OCI-LY1 (cell line): ENCODE results near the gene SYNPO2.

ENCODE experiments used
- EZH2 ChIP-seq: fragments of 200-600 bp; sonication (generic), shearing (Covaris generic); IDR thresholded peaks from 2 replicates; pipeline ENCODE4 v1.8.0; 2017; ENCODE audit warnings: borderline replicate concordance, mixed run types, mild to moderate bottlenecking, antibody characterized with exemption, low read length, moderate library complexity, mixed read lengths
- TF ChIP-seq, protein P1 (sequence below): fragments of 200-600 bp; sonication (generic), shearing (Covaris generic); IDR thresholded peaks from 2 replicates; pipeline ENCODE4 v1.5.1; 2017; ENCODE audit warnings: mild to moderate bottlenecking, antibody characterized with exemption, low read length, moderate library complexity, mixed read lengths

DNA sequence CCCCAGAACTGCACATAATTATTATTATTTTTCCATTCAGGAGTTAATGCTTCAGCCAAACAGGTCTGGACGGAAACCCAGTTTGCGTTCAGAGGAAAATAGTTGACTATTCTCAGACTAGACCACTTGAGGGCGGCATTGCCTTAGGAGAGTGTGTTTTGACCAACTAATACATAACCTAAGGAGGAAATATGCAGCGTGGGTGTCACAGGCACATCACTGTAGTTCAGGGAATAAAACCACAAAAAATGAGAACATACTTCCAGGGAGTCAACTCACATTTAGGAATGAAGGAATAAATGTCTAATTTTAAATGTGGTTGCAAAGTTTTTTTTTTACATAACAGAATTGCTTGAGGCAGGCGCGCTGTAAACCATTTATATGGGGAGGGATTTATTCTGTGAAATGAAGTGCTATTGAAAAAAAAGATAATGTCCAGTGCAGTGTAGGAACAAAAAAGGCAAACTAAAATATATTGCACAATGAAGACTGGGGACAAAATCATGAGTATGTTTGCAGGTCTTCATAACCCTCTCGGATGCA, 93.3 kb downstream of the SYNPO2 start:
- TF ChIP-seq, protein P1, sequence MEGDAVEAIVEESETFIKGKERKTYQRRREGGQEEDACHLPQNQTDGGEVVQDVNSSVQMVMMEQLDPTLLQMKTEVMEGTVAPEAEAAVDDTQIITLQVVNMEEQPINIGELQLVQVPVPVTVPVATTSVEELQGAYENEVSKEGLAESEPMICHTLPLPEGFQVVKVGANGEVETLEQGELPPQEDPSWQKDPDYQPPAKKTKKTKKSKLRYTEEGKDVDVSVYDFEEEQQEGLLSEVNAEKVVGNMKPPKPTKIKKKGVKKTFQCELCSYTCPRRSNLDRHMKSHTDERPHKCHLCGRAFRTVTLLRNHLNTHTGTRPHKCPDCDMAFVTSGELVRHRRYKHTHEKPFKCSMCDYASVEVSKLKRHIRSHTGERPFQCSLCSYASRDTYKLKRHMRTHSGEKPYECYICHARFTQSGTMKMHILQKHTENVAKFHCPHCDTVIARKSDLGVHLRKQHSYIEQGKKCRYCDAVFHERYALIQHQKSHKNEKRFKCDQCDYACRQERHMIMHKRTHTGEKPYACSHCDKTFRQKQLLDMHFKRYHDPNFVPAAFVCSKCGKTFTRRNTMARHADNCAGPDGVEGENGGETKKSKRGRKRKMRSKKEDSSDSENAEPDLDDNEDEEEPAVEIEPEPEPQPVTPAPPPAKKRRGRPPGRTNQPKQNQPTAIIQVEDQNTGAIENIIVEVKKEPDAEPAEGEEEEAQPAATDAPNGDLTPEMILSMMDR, result peak; percentile 82
- TF ChIP-seq EZH2, result no peak
